ENCODE measurements around the gene ICE2. TPM values are rescaled to one million over a fixed set of nuclear protein-coding genes. Genes with fewer than 3 reads are reported as not detected.

The ICE2 gene
- total RNA-seq (ENCODE audit: low replicate concordance): 69.8 and 95.3 TPM in 2 replicates

GRCh38 chr15:60478566-60479360 lies at the start of gene ICE2:
Gene ICE2, minus strand, starts transcription at chr15:60479142. Its CDS starts 1,165 bp downstream, at chr15:60477977.
- peaks cover 5% of the 10 kb centered on the region for H3K36me3 Mint-ChIP-seq

GRCh38 chr15:60528530-60528929 lies 49.6 kb upstream of the ICE2 start:
- H3K27me3 Mint-ChIP-seq (ENCODE audit: insufficient read depth, low read depth): no peaks in the 10 kb centered on the region
- H3K4me3 Mint-ChIP-seq: no peak overlapping the region
- no peak overlapping the region for H3K27ac Mint-ChIP-seq
- no peaks in the 10 kb centered on the region for H3F3A ChIP-seq (ENCODE audit: low read depth)
- no peaks in the 10 kb centered on the region for H3K79me2 ChIP-seq (ENCODE audit: low read depth)
- no peaks in the 10 kb centered on the region for H3K9me3 ChIP-seq (ENCODE audit: low read depth)
- H3K4me1 ChIP-seq: no peaks in the 10 kb centered on the region
- H3K4me2 ChIP-seq: no peak overlapping the region
- H3K27ac ChIP-seq: no peak overlapping the region
- H3K36me3 ChIP-seq: no peaks in the 10 kb centered on the region
- no peak overlapping the region for H2AFZ ChIP-seq (replicated peaks)
- no peaks in the 10 kb centered on the region for H3K9me3 Mint-ChIP-seq
- H4K20me1 ChIP-seq (ENCODE audit: low read depth): no peaks in the 10 kb centered on the region
- no peaks in the 10 kb centered on the region for H3K27me3 ChIP-seq
- TF ChIP-seq EZH2phosphoT487 (IDR thresholded peaks at IDR 0.05) (no peak), EZH2 (IDR thresholded peaks at IDR 0.05) (no peak), CTCF (IDR thresholded peaks at IDR 0.05) (no peak)
- no peak for DNase-seq (ENCODE audit: low spot score)
- no peak overlapping the region for H3K9ac ChIP-seq
- H3K36me3 Mint-ChIP-seq: no peaks in the 10 kb centered on the region
- no peak overlapping the region for H3K4me3 ChIP-seq
- H3K4me1 Mint-ChIP-seq: peaks cover 3% of the 10 kb centered on the region

More at GRCh38 chr15:60478566-60479360, at the start of gene ICE2:
- Histone ChIP-seq H3K4me3 (peak within 1 kb of the TSS; percentile 82), H3K4me1 (peaks cover 19% of the 10 kb centered on the region), H3K27me3 (no peaks in the 10 kb centered on the region), H2AFZ (replicated peaks) (peak within 1 kb of the TSS; percentile 90), H3K9me3 (ENCODE audit: low read depth) (no peaks in the 10 kb centered on the region), H3F3A (ENCODE audit: low read depth) (no peaks in the 10 kb centered on the region), H3K79me2 (ENCODE audit: low read depth) (peaks cover 48% of the 10 kb centered on the region), H3K4me2 (peak within 1 kb of the TSS; percentile 94), H3K27ac (peak within 1 kb of the TSS; percentile 60), H4K20me1 (ENCODE audit: low read depth) (no peaks in the 10 kb centered on the region), H3K9ac (peak within 1 kb of the TSS; percentile 81), H3K36me3 (peaks cover 11% of the 10 kb centered on the region)
- Mint-ChIP-seq H3K9me3 (no peaks in the 10 kb centered on the region), H3K27me3 (ENCODE audit: insufficient read depth, low read depth) (peaks cover 8% of the 10 kb centered on the region), H3K27ac (peak within 1 kb of the TSS; percentile 99), H3K4me1 (peaks cover 35% of the 10 kb centered on the region), H3K4me3 (peak within 1 kb of the TSS; percentile 99)
- TF ChIP-seq EZH2phosphoT487 (IDR thresholded peaks at IDR 0.05): no peak
- TF ChIP-seq EZH2 (IDR thresholded peaks at IDR 0.05): peak; percentile 52
- peak; percentile 96 for DNase-seq (ENCODE audit: low spot score)

- no peak for TF ChIP-seq EZH2 (IDR thresholded peaks at IDR 0.05)
- TF ChIP-seq CTCF (IDR thresholded peaks at IDR 0.05): no peak
- no peak for TF ChIP-seq EZH2phosphoT487 (IDR thresholded peaks at IDR 0.05)
- peaks cover 3% of the 10 kb centered on the region for H3K4me1 Mint-ChIP-seq
- H3K27ac Mint-ChIP-seq: no peak overlapping the region
- Histone ChIP-seq H3F3A (ENCODE audit: low read depth) (no peaks in the 10 kb centered on the region), H2AFZ (replicated peaks) (no peak overlapping the region), H3K27ac (no peak overlapping the region), H3K36me3 (no peaks in the 10 kb centered on the region), H3K9ac (no peak overlapping the region), H3K4me2 (no peak overlapping the region), H3K9me3 (ENCODE audit: low read depth) (no peaks in the 10 kb centered on the region), H3K79me2 (ENCODE audit: low read depth) (no peaks in the 10 kb centered on the region), H3K4me1 (no peaks in the 10 kb centered on the region), H3K4me3 (no peak overlapping the region), H4K20me1 (ENCODE audit: low read depth) (no peaks in the 10 kb centered on the region), H3K27me3 (no peaks in the 10 kb centered on the region)
- no peak for DNase-seq (ENCODE audit: low spot score)
- H3K4me3 Mint-ChIP-seq: no peak overlapping the region
- no peaks in the 10 kb centered on the region for H3K27me3 Mint-ChIP-seq (ENCODE audit: insufficient read depth, low read depth)
- H3K36me3 Mint-ChIP-seq: no peaks in the 10 kb centered on the region
- no peaks in the 10 kb centered on the region for H3K9me3 Mint-ChIP-seq
These were observed 48.5 kb upstream of the ICE2 start for GRCh38 chr15:60527456-60527855.

- no peak overlapping the region for H3K9ac ChIP-seq
- no peak overlapping the region for H3K4me2 ChIP-seq
- Mint-ChIP-seq H3K4me3 (no peak overlapping the region), H3K27me3 (ENCODE audit: insufficient read depth, low read depth) (no peaks in the 10 kb centered on the region), H3K4me1 (peaks cover 3% of the 10 kb centered on the region), H3K27ac (no peak overlapping the region), H3K36me3 (no peaks in the 10 kb centered on the region), H3K9me3 (no peaks in the 10 kb centered on the region)
- no peaks in the 10 kb centered on the region for H4K20me1 ChIP-seq (ENCODE audit: low read depth)
- no peaks in the 10 kb centered on the region for H3K9me3 ChIP-seq (ENCODE audit: low read depth)
- H3K27me3 ChIP-seq: no peaks in the 10 kb centered on the region
- TF ChIP-seq EZH2phosphoT487 (IDR thresholded peaks at IDR 0.05) (no peak), CTCF (IDR thresholded peaks at IDR 0.05) (no peak), EZH2 (IDR thresholded peaks at IDR 0.05) (no peak)
- no peaks in the 10 kb centered on the region for H3K79me2 ChIP-seq (ENCODE audit: low read depth)
- H3K4me1 ChIP-seq: no peaks in the 10 kb centered on the region
- H3F3A ChIP-seq (ENCODE audit: low read depth): no peaks in the 10 kb centered on the region
- no peak overlapping the region for H2AFZ ChIP-seq (replicated peaks)
- H3K4me3 ChIP-seq: no peak overlapping the region
- no peaks in the 10 kb centered on the region for H3K36me3 ChIP-seq
- no peak overlapping the region for H3K27ac ChIP-seq
- no peak for DNase-seq (ENCODE audit: low spot score)
These were observed 47.2 kb upstream of the ICE2 start for GRCh38 chr15:60526127-60526616.
